Glomerular endothelial cell (primary cell): Measurements from ENCODE around the gene BFSP2. TPM values are rescaled to one million over a fixed set of nuclear protein-coding genes. Genes with fewer than 3 reads are reported as not detected.
A peak's percentile ranks its signal among the peaks of the same experiment; 100 is the strongest.
"Not testable (repeated sequence)": the region's sequence is repeated elsewhere in the genome, so short reads cannot be mapped to it uniquely, and the experiment has no call there.

Experiments used
- DNase-seq: peaks from one replicate; pipeline ENCODE4 v3.0.0-alpha.2; 2011; ENCODE audit warnings: low read depth, low spot score; ENCODE audit errors: extremely low read depth
- total RNA-seq: library from RNA; depleted of rRNA; stranded (reverse); fragments of >200 nt; gene quantifications from 2 replicates; pipeline ENCODE4 v1.2.3, GENCODE V29; 2015

BFSP2 gene
- total RNA-seq, 1 donor from 2014 or later: not detected

DNA sequence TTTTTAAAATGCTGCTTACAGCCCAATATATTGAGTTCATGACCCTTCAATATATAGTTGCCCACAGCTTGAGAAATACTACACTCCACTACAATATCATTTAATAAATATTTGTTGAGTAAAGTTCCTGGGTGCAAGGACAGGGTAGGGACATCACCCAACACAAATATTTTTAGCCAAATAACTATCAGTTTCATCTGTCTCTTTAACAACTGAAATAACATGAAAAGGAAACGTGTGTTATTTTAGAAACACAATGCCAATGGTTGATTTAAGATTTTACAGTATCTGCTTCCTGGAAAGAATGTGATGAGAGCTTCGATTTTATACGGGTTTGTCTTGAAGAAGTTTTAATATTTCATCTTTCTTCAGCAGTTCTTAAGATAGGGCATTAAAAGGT, 106.0 kb downstream of the BFSP2 start:
- DNase-seq: no peak

- peak; percentile 27 for DNase-seq
Observed at GRCh38 chr3:133506215-133506901, 106.5 kb downstream of the BFSP2 start.

DNA sequence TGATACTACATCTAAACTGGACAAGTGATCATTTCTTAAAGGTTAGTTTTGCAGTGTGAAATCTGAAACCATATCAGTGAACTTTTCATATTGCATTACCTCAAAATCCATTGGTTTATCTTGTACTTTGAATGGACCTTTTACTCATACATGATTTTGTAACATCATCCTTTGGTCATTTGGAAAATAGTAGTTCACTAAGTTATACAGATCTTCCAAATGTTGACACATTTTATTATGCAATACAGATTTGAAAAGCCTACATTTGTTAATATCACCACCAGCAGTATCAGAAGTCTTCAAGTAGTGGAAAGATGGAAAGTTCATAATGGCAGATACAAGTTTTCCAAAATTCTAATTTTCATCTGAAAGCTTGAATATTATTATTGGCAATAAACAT, 109.6 kb downstream of the BFSP2 start:
- no peak for DNase-seq

- no peak for DNase-seq
Observed at GRCh38 chr3:133512416-133513089, 112.7 kb downstream of the BFSP2 start.

- no peak for DNase-seq
Observed at GRCh38 chr3:133514418-133514817, 114.6 kb downstream of the BFSP2 start.

DNA sequence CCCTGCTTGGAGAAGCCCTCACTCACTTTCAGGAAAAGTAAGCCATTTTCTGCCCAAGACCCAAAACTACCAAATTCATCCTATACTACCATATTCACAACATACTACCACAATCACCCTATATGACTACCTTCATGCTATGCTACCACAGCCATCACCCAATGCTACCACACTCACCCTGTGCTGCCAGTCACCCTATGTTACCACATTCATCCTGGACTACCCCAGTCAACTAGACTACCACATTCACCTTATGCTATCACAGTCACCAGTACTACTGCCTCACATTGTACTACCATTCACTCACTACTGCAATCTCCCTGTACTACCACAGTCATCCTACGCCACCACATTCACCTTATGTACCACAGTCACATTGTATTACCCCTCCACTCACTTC, 115.3 kb downstream of the BFSP2 start:
- no peak for DNase-seq

GRCh38 chr3:133520286-133520685, 120.4 kb downstream of the BFSP2 start:
- DNase-seq: no peak

- DNase-seq: not testable (repeated sequence)
Observed at GRCh38 chr3:133520938-133521337, 121.1 kb downstream of the BFSP2 start.

DNA sequence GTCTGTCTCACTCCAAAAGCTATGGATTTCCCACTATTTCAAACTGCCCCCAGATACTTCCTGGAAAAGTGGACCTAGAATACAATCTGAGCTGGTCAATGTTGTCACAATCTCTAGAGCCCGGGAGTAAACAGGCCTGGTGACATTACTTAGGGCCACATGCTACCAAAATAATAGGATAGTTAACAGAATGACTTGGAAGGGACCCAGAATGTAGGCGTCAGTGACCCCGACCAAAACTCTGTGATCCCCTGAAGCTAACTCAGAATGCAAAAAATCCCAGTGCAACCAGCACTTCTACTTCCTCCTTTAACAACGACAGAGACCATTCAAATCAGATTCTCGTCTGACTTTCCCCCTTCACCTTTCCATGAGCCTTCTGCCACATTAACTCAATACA, 122.1 kb downstream of the BFSP2 start:
- no peak for DNase-seq

GRCh38 chr3:133523758-133524157, 123.9 kb downstream of the BFSP2 start:
- DNase-seq: not testable (repeated sequence)

Other genes with a start within 250 kb of the BFSP2 start
- gene CDV3, start 173.6 kb downstream of the BFSP2 start, total RNA-seq: 173 and 189 TPM in 2 replicates